Measurements from ENCODE around the gene MYO1H. TPM values are rescaled to one million over a fixed set of nuclear protein-coding genes. Genes with fewer than 3 reads are reported as not detected.

The MYO1H gene
- total and polyA plus RNA-seq, 4 donors: 0.06 to 0.15 (median 0.09) TPM; not detected in 1

DNA sequence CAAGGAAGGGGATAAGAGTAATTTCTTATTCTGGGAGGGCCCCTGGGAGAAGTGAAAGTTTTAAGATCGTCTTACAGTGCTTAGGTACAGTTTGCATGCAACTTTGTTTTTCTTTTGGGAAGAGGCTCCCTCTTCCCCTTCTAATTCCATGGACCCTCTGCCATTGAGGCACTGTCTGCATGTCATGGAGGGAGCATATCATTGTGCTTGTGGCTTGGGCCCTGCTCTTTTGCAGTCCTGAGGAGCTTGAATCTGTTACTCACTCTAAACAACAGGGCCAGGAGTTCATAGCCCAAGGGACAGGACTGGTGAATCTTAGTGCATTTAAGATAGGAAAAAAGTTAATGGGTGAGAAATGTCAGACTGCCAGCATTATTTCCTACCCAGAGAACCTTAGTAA, 132.1 kb downstream of the MYO1H start:
- H3K27me3 ChIP-seq (ENCODE audit: control insufficient read depth in 3 of 3, insufficient read depth in 3 of 3, low read length in 2 of 3): no peaks in the 10 kb centered on the region
- no peaks in the 10 kb centered on the region for H3K9me3 ChIP-seq (ENCODE audit: control insufficient read depth in 4 of 4, insufficient read depth in 3 of 4, low read length in 3 of 4)
- peaks cover 8 to 22% (median 13%) of the 10 kb centered on the region in 5 donors for H3K4me1 ChIP-seq (ENCODE audit: control insufficient read depth in 5 of 5, insufficient read depth in 5 of 5, low read length in 5 of 5)
- no peak overlapping the region for H3K27ac ChIP-seq (ENCODE audit: low read depth in 1 of 2, low read length in 1 of 2)
- H3K36me3 ChIP-seq (ENCODE audit: control insufficient read depth in 4 of 4, insufficient read depth in 4 of 4, low read length in 4 of 4): peaks cover 2 to 17% (median 5%) of the 10 kb centered on the region in 4 donors
- no peak for ATAC-seq (ENCODE audit: insufficient read depth, low FRiP score)
- TF ChIP-seq, protein P1, sequence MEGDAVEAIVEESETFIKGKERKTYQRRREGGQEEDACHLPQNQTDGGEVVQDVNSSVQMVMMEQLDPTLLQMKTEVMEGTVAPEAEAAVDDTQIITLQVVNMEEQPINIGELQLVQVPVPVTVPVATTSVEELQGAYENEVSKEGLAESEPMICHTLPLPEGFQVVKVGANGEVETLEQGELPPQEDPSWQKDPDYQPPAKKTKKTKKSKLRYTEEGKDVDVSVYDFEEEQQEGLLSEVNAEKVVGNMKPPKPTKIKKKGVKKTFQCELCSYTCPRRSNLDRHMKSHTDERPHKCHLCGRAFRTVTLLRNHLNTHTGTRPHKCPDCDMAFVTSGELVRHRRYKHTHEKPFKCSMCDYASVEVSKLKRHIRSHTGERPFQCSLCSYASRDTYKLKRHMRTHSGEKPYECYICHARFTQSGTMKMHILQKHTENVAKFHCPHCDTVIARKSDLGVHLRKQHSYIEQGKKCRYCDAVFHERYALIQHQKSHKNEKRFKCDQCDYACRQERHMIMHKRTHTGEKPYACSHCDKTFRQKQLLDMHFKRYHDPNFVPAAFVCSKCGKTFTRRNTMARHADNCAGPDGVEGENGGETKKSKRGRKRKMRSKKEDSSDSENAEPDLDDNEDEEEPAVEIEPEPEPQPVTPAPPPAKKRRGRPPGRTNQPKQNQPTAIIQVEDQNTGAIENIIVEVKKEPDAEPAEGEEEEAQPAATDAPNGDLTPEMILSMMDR (IDR thresholded peaks at IDR 0.05; ENCODE audit: control extremely low read depth, extremely low read depth): no peak
- no peak overlapping the region for H3K9ac ChIP-seq (ENCODE audit: insufficient read depth in 1 of 2, low read length in 2 of 2)
- H3K4me3 ChIP-seq: no peak overlapping the region
- no peak for DNase-seq
- WGBS, 2 donors: 67 to 70% methylated on average over 1 of the region's 1 CpG

DNA sequence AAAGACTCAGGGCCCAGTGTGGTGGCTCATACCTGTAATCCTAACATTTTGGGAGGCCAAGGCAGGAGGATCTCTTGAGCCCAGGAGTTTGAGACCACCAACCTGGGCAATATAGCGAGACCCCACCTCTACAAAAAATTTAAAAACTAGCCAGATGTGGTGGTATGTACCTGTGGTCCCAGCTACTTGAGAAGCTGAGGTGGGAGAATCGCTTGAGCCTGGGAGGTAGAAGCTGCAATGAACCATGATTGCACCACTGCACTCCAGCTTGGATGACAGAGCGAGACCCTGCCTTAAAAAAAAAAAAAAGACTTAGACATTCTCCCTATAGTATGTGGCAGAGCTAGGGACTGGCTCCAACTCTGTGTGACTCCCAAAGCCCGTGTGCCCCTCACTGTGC, 132.7 kb downstream of the MYO1H start:
- Histone ChIP-seq H3K4me3 (no peak overlapping the region), H3K27ac (ENCODE audit: low read depth in 1 of 2, low read length in 1 of 2) (no peak overlapping the region), H3K4me1 (ENCODE audit: control insufficient read depth in 5 of 5, insufficient read depth in 5 of 5, low read length in 5 of 5) (peaks cover 8 to 22% (median 13%) of the 10 kb centered on the region in 5 donors), H3K9ac (ENCODE audit: insufficient read depth in 1 of 2, low read length in 2 of 2) (no peak overlapping the region), H3K27me3 (ENCODE audit: control insufficient read depth in 3 of 3, insufficient read depth in 3 of 3, low read length in 2 of 3) (no peaks in the 10 kb centered on the region), H3K36me3 (ENCODE audit: control insufficient read depth in 4 of 4, insufficient read depth in 4 of 4, low read length in 4 of 4) (peaks cover 2 to 23% (median 10%) of the 10 kb centered on the region in 4 donors), H3K9me3 (ENCODE audit: control insufficient read depth in 4 of 4, insufficient read depth in 3 of 4, low read length in 3 of 4) (no peaks in the 10 kb centered on the region)
- TF ChIP-seq, protein P1 (IDR thresholded peaks at IDR 0.05; ENCODE audit: control extremely low read depth, extremely low read depth): no peak
- DNase-seq (no peak), ATAC-seq (ENCODE audit: insufficient read depth, low FRiP score) (no peak)
- 97% methylated on average over 4 of the region's 4 CpGs for WGBS, 2 donors

DNA sequence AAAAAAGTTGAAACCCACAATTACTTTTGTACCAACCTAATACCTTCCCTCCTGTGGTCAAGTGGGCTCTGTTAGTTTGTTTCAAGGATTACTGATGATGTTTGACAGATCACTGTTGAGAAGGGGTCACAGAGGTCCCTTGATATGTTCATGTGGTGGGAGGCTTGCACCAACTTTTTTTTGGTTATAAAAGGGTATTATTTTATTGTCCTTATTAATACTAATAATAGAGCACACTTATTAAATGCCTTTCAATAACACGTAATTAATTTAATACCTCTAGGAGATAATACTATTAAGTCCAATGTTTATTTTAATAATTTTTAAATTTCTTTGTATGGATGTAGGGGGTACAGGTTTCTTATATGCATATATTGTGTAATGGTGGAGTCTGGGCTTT, 134.2 kb downstream of the MYO1H start:
- H3K27ac ChIP-seq (ENCODE audit: low read depth in 1 of 2, low read length in 1 of 2): no peak overlapping the region
- H3K4me3 ChIP-seq: no peak overlapping the region
- TF ChIP-seq, protein P1 (IDR thresholded peaks at IDR 0.05; ENCODE audit: control extremely low read depth, extremely low read depth): no peak
- DNase-seq (no peak), ATAC-seq (ENCODE audit: insufficient read depth, low FRiP score) (no peak)
- no peaks in the 10 kb centered on the region for H3K27me3 ChIP-seq (ENCODE audit: control insufficient read depth in 3 of 3, insufficient read depth in 3 of 3, low read length in 2 of 3)
- no peaks in the 10 kb centered on the region for H3K9me3 ChIP-seq (ENCODE audit: control insufficient read depth in 4 of 4, insufficient read depth in 3 of 4, low read length in 3 of 4)
- WGBS, 2 donors: 91 to 95% methylated on average over 1 of the region's 1 CpG
- H3K4me1 ChIP-seq (ENCODE audit: control insufficient read depth in 5 of 5, insufficient read depth in 5 of 5, low read length in 5 of 5): peaks cover 0 to 12% (median 6%) of the 10 kb centered on the region in 5 donors
- H3K36me3 ChIP-seq (ENCODE audit: control insufficient read depth in 4 of 4, insufficient read depth in 4 of 4, low read length in 4 of 4): peaks cover 12 to 39% (median 20%) of the 10 kb centered on the region in 4 donors
- no peak overlapping the region for H3K9ac ChIP-seq (ENCODE audit: insufficient read depth in 1 of 2, low read length in 2 of 2)

DNA sequence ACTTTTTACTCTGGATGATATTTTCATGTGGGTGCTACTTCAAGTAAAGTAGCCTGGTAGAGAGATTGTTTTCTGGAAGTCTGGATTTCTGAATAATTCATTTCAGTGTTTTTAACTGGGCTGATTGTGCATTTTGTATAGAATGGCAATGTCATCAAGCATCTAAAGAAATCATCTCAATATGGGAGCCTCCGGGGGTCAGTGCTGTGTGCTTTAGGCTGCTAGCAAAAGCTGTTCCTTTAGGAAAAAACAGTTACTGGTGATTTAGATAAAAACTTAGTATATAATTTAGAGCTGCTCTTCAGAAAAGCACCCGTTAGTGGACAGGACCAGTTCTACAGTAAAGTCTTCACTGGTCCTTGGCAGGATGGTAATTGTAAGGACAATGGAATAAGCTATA, 134.8 kb downstream of the MYO1H start:
- peaks cover 18 to 45% (median 26%) of the 10 kb centered on the region in 4 donors for H3K36me3 ChIP-seq (ENCODE audit: control insufficient read depth in 4 of 4, insufficient read depth in 4 of 4, low read length in 4 of 4)
- peaks cover 0 to 12% (median 6%) of the 10 kb centered on the region in 5 donors for H3K4me1 ChIP-seq (ENCODE audit: control insufficient read depth in 5 of 5, insufficient read depth in 5 of 5, low read length in 5 of 5)
- no peaks in the 10 kb centered on the region for H3K9me3 ChIP-seq (ENCODE audit: control insufficient read depth in 4 of 4, insufficient read depth in 3 of 4, low read length in 3 of 4)
- DNase-seq (no peak), ATAC-seq (ENCODE audit: insufficient read depth, low FRiP score) (no peak)
- WGBS, 2 donors: 92 to 93% methylated on average over 2 of the region's 2 CpGs
- TF ChIP-seq, protein P1 (IDR thresholded peaks at IDR 0.05; ENCODE audit: control extremely low read depth, extremely low read depth): no peak
- no peak overlapping the region for H3K9ac ChIP-seq (ENCODE audit: insufficient read depth in 1 of 2, low read length in 2 of 2)
- H3K27ac ChIP-seq (ENCODE audit: low read depth in 1 of 2, low read length in 1 of 2): no peak overlapping the region
- H3K27me3 ChIP-seq (ENCODE audit: control insufficient read depth in 3 of 3, insufficient read depth in 3 of 3, low read length in 2 of 3): no peaks in the 10 kb centered on the region
- H3K4me3 ChIP-seq: no peak overlapping the region
